Lower leg skin (tissue), 3 donors: ENCODE measurements around the gene TGFBR2.

ENCODE experiments used
- CTCF ChIP-seq, 3 donors: fragments of 450-650 bp; IDR thresholded peaks; one replicate each; pipeline ENCODE4 v1.5.1; 2016; ENCODE audit warnings: antibody characterized with exemption in 3 of 3, mild to moderate bottlenecking in 3 of 3, moderate library complexity in 2 of 3
- POLR2A ChIP-seq, 2 donors: fragments of 450-650 bp; IDR thresholded peaks; one replicate each; pipeline ENCODE4 v1.6.1; 2016 to 2017; ENCODE audit warnings: antibody characterized with exemption in 2 of 2, mild to moderate bottlenecking in 1 of 2, moderate library complexity in 1 of 2

- no peak for TF ChIP-seq CTCF (IDR thresholded peaks at IDR 0.05)
- no peak for TF ChIP-seq POLR2A (IDR thresholded peaks at IDR 0.05)
Measured at GRCh38 chr3:30609930-30610701, 3.7 kb downstream of the TGFBR2 start.
